CD14-positive monocyte (primary cell): Measurements from ENCODE around the gene SACM1L. TPM values are rescaled to one million over a fixed set of nuclear protein-coding genes. Genes with fewer than 3 reads are reported as not detected.

Experiments used
- DNase-seq, 3 donors: peaks; one replicate each; pipeline ENCODE4 v3.0.0-alpha.2; 2011 to 2022
- H2AFZ ChIP-seq: 2 replicates; pipeline ENCODE4 v1.6.0; 2012; ENCODE audit warnings: mild to moderate bottlenecking, low read depth, low read length, inconsistent platforms; ENCODE audit not compliant: insufficient read depth, poor library complexity, severe bottlenecking
- H3K27ac ChIP-seq, 2 donors: 1 replicate in 1 of 2; 2 replicates in 1 of 2; pipeline ENCODE4 v1.5.1; 2012 to 2013; ENCODE audit warnings: low read length in 2 of 2, control low read depth in 1 of 2, inconsistent platforms in 1 of 2, low read depth in 1 of 2, mild to moderate bottlenecking in 1 of 2
- H3K27me3 ChIP-seq, 2 donors: one replicate each; pipeline versions ENCODE4 v1.6.0 to v1.6.1; 2011 to 2013; ENCODE audit warnings: low read length in 2 of 2; ENCODE audit not compliant: control insufficient read depth in 2 of 2, insufficient read depth in 2 of 2
- H3K36me3 ChIP-seq, 2 donors: replicated peaks in 1 of 2; 1 replicate in 1 of 2; 2 replicates in 1 of 2; pipeline versions ENCODE4 v1.5.1 to v1.6.1; 2012 to 2013; ENCODE audit warnings: low read length in 2 of 2, control low read depth in 1 of 2, inconsistent platforms in 1 of 2, mild to moderate bottlenecking in 1 of 2; ENCODE audit not compliant: insufficient read depth in 2 of 2, control insufficient read depth in 1 of 2
- H3K4me1 ChIP-seq, 2 donors: 1 replicate in 1 of 2; 2 replicates in 1 of 2; pipeline versions ENCODE4 v1.5.1 to v1.6.1; 2012 to 2013; ENCODE audit warnings: low read length in 2 of 2, control low read depth in 1 of 2, inconsistent platforms in 1 of 2, mild to moderate bottlenecking in 1 of 2, moderate library complexity in 1 of 2; ENCODE audit not compliant: insufficient read depth in 2 of 2, control insufficient read depth in 1 of 2
- H3K4me2 ChIP-seq: replicated peaks from 2 replicates; pipeline ENCODE3; 2012; ENCODE audit warnings: low read length, moderate library complexity, mild to moderate bottlenecking; ENCODE audit not compliant: poor library complexity, severe bottlenecking; ENCODE audit errors: extremely low read depth
- H3K4me3 ChIP-seq, 3 experiments: fragments of 200-600 bp in 1 of 3; sonication (generic) in 1 of 3; replicated peaks in 1 of 3; 1 replicate in 2 of 3; 2 replicates in 1 of 3; pipeline ENCODE4 v1.5.1; 2011 to 2013; ENCODE audit warnings: low read length in 3 of 3, mild to moderate bottlenecking in 3 of 3, control low read depth in 2 of 3, low read depth in 2 of 3, inconsistent platforms in 1 of 3, moderate library complexity in 1 of 3
- H3K79me2 ChIP-seq: 2 replicates; pipeline ENCODE4 v1.6.0; 2012; ENCODE audit warnings: mild to moderate bottlenecking, control low read depth, inconsistent platforms, low read length, moderate library complexity; ENCODE audit not compliant: insufficient read depth
- H3K9ac ChIP-seq: 2 replicates; pipeline ENCODE4 v1.6.0; 2017; ENCODE audit warnings: low read length, mild to moderate bottlenecking; ENCODE audit not compliant: insufficient read depth, poor library complexity, severe bottlenecking
- H3K9me3 ChIP-seq, 2 donors: replicated peaks in 1 of 2; 1 replicate in 1 of 2; 2 replicates in 1 of 2; pipeline versions ENCODE4 v1.5.1 to v1.6.1; 2012 to 2013; ENCODE audit warnings: low read length in 2 of 2, control low read depth in 1 of 2; ENCODE audit not compliant: control insufficient read depth in 1 of 2, insufficient read depth in 1 of 2
- H4K20me1 ChIP-seq: 2 replicates; pipeline ENCODE4 v1.6.0; 2012; ENCODE audit warnings: mild to moderate bottlenecking, low read length, control low read depth, moderate library complexity; ENCODE audit not compliant: insufficient read depth
- H3K27ac Mint-ChIP-seq, 7 donors: one replicate each; pipeline ENCODE4 v1.8.0; 2020; ENCODE audit warnings: mild to moderate bottlenecking in 7 of 7, mixed read lengths in 7 of 7, moderate library complexity in 6 of 7, inconsistent platforms in 2 of 7
- H3K27me3 Mint-ChIP-seq, 3 donors: one replicate each; pipeline ENCODE4 v1.8.0; 2021 to 2022; ENCODE audit warnings: low read depth in 3 of 3, mild to moderate bottlenecking in 3 of 3, mixed read lengths in 3 of 3, moderate library complexity in 3 of 3, inconsistent platforms in 1 of 3
- H3K36me3 Mint-ChIP-seq, 2 donors: one replicate each; pipeline ENCODE4 v1.8.0; 2020; ENCODE audit warnings: mixed read lengths in 2 of 2, inconsistent platforms in 1 of 2, mild to moderate bottlenecking in 1 of 2
- H3K4me1 Mint-ChIP-seq: one replicate; pipeline ENCODE4 v1.8.0; 2020; ENCODE audit warnings: mild to moderate bottlenecking, mixed read lengths
- H3K4me3 Mint-ChIP-seq, 2 donors: one replicate each; pipeline ENCODE4 v1.8.0; 2020; ENCODE audit warnings: mild to moderate bottlenecking in 2 of 2, mixed read lengths in 2 of 2, moderate library complexity in 1 of 2
- H3K9me3 Mint-ChIP-seq, 7 donors: one replicate each; pipeline ENCODE4 v1.8.0; 2020 to 2022; ENCODE audit warnings: mixed read lengths in 7 of 7, mild to moderate bottlenecking in 6 of 7, moderate library complexity in 6 of 7, inconsistent platforms in 2 of 7
- CTCF ChIP-seq: fragments of 200-600 bp; IDR thresholded peaks from one replicate; pipeline ENCODE4 v1.8.0; 2022; ENCODE audit warnings: antibody characterized with exemption, mild to moderate bottlenecking
- whole genome bisulfite sequencing: methylation state at CpG from one replicate; pipeline ENCODE4 v1.1.5; 2013; ENCODE audit warnings: missing lambda C conversion rate; ENCODE audit not compliant: insufficient coverage; 5-methylcytosine and 5-hydroxymethylcytosine counted together
- intact Hi-C, 2 donors: fragments of 100-400 bp; cut with micrococcal nuclease; formaldehyde crosslinking; loops; one replicate each; pipeline versions ENCODE4 v1.15.0 to v1.15.1; 2023
- polyA plus RNA-seq, 3 donors: library from polyadenylated mRNA; depleted of rRNA in 1 of 3; unstranded in 2 of 3; stranded (reverse) in 1 of 3; fragments of 300-500 nt in 2 of 3; fragments of >200 nt in 1 of 3; fragmentation: Illumina TruSeq in 2 of 3; gene quantifications; 1 replicate in 2 of 3; 2 replicates in 1 of 3; pipeline ENCODE4 v1.2.3, GENCODE V29; 2012 to 2021

SACM1L gene
- polyA plus RNA-seq, 3 donors = 14.6 to 25.7 (median 21.5) TPM

- H3K4me3 Mint-ChIP-seq = peak overlapping the region; percentile 20 to 53
- Histone ChIP-seq H3K27me3 (no peaks in the 10 kb centered on the region), H3K9me3 (no peaks in the 10 kb centered on the region), H3K4me1 (peaks cover 53 to 59% of the 10 kb centered on the region in 2 donors), H3K79me2 (peaks cover 81% of the 10 kb centered on the region), H3K27ac (peak overlapping the region; percentile 95 to 97), H3K9ac (peak overlapping the region; percentile 62), H3K4me3 (peak overlapping the region in 1 of 3 experiments; percentile 19), H3K4me2 (peak overlapping the region; percentile 40), H2AFZ (peak overlapping the region; percentile 4), H4K20me1 (peaks cover 43% of the 10 kb centered on the region), H3K36me3 (no peaks in the 10 kb centered on the region)
- H3K27me3 Mint-ChIP-seq = peaks cover 0 to 6% (median 0%) of the 10 kb centered on the region in 3 donors
- no peak for TF ChIP-seq CTCF
- H3K36me3 Mint-ChIP-seq = peaks cover 39 to 40% of the 10 kb centered on the region in 2 donors
- peaks cover 64% of the 10 kb centered on the region for H3K4me1 Mint-ChIP-seq
- H3K9me3 Mint-ChIP-seq = peaks cover 0 to 2% (median 0%) of the 10 kb centered on the region in 7 donors
- DNase-seq = peak; percentile 82 to 94 (median 92)
- intact Hi-C loops = loop anchor here in 1 of 2 donors (5.0 kb wide), 1 partner anchor 50 kb away; no protein-coding TSS in a partner anchor
- WGBS = 73% methylated on average over 4 of the region's 6 CpGs
- peak overlapping the region; percentile 90 to 99 (median 98) for H3K27ac Mint-ChIP-seq
These were observed 42.0 kb upstream of the SACM1L start for GRCh38 chr3:45647148-45647619.

GRCh38 chr3:45653205-45653604, 36.0 kb upstream of the SACM1L start:
- no peaks in the 10 kb centered on the region for H3K9me3 ChIP-seq
- no peak overlapping the region for H3K9ac ChIP-seq
- peak overlapping the region; percentile 26 to 61 for H3K27ac ChIP-seq
- H3K79me2 ChIP-seq = peaks cover 61% of the 10 kb centered on the region
- peaks cover 36 to 40% of the 10 kb centered on the region in 2 donors for H3K4me1 ChIP-seq
- no peaks in the 10 kb centered on the region for H3K27me3 ChIP-seq
- TF ChIP-seq CTCF = no peak
- DNase-seq = no peak
- peaks cover 23 to 30% of the 10 kb centered on the region in 2 donors for H3K36me3 Mint-ChIP-seq
- H3K9me3 Mint-ChIP-seq = peaks cover 0 to 4% (median 2%) of the 10 kb centered on the region in 7 donors
- no peak overlapping the region for H3K4me3 ChIP-seq
- no peak overlapping the region for H3K4me3 Mint-ChIP-seq
- no CpG with 5 or more reads among the region's 3 CpGs for WGBS
- H3K4me2 ChIP-seq = no peak overlapping the region
- peaks cover 50% of the 10 kb centered on the region for H3K4me1 Mint-ChIP-seq
- peaks cover 28% of the 10 kb centered on the region for H4K20me1 ChIP-seq
- intact Hi-C loops = loop anchor here in 1 of 2 donors (2.0 kb wide), 1 partner anchor 44 kb away; no protein-coding TSS in a partner anchor
- peaks cover 0 to 1% (median 0%) of the 10 kb centered on the region in 3 donors for H3K27me3 Mint-ChIP-seq
- H3K36me3 ChIP-seq = peaks cover 0 to 11% of the 10 kb centered on the region in 2 donors
- H3K27ac Mint-ChIP-seq = peak overlapping the region; percentile 52 to 98 (median 94)
- no peak overlapping the region for H2AFZ ChIP-seq
